ENCODE data around the gene GABARAPL2. TPM values are rescaled to one million over a fixed set of nuclear protein-coding genes. Genes with fewer than 3 reads are reported as not detected.
"Not testable (repeated sequence)": the region's sequence is repeated elsewhere in the genome, so short reads cannot be mapped to it uniquely, and the experiment has no call there.

Gene GABARAPL2
- total and polyA plus RNA-seq, 2 donors = 103 to 223 TPM

DNA sequence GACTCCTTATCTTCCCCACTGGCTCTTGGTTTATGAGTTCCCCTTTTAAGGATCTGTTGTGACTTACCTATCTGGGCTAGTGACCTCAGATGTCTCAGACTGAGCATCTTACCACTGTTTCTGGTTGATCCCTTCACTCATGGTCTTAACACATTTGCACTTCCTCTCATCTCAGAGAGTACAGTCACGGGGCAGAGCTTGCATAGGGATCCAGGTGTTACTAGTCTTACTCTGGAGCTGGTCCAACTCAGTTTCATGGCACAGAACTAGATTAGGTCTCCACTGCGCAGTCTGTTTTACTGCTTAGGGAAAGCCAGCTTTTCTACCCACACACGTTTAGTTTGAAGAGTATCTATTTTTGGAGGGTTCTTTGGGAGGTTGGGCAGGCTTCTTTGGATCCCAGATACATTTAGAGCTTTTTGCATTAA lies 10.2 kb downstream of the GABARAPL2 start:
- Histone ChIP-seq H3K4me1 (ENCODE audit: control insufficient read depth in 2 of 2, insufficient read depth in 2 of 2, low read length in 2 of 2) (no peaks in the 10 kb centered on the region), H3K36me3 (ENCODE audit: control insufficient read depth in 2 of 2, insufficient read depth in 2 of 2, low read length in 1 of 2) (peaks cover 56 to 77% of the 10 kb centered on the region in 2 donors), H3K27ac (ENCODE audit: low read depth in 1 of 2, low read length in 1 of 2) (no peak overlapping the region), H3K27me3 (ENCODE audit: control insufficient read depth in 2 of 2, insufficient read depth in 1 of 2, low read length in 1 of 2) (no peaks in the 10 kb centered on the region), H3K4me3 (ENCODE audit: low read length in 2 of 2) (no peak overlapping the region), H3K9me3 (ENCODE audit: control insufficient read depth in 2 of 2, insufficient read depth in 1 of 2, low read length in 1 of 2) (no peaks in the 10 kb centered on the region)
- WGBS = 90% methylated on average over 3 of the region's 3 CpGs
- no peak for DNase-seq (ENCODE audit: low read depth in 6 of 9, low spot score in 9 of 9)

GRCh38 chr16:75578212-75578611 lies 12.0 kb downstream of the GABARAPL2 start:
- Histone ChIP-seq H3K4me1 (ENCODE audit: control insufficient read depth in 2 of 2, insufficient read depth in 2 of 2, low read length in 2 of 2) (no peaks in the 10 kb centered on the region), H3K9me3 (ENCODE audit: control insufficient read depth in 2 of 2, insufficient read depth in 1 of 2, low read length in 1 of 2) (no peaks in the 10 kb centered on the region), H3K27me3 (ENCODE audit: control insufficient read depth in 2 of 2, insufficient read depth in 1 of 2, low read length in 1 of 2) (no peaks in the 10 kb centered on the region), H3K27ac (ENCODE audit: low read depth in 1 of 2, low read length in 1 of 2) (no peak overlapping the region), H3K4me3 (ENCODE audit: low read length in 2 of 2) (no peak overlapping the region), H3K36me3 (ENCODE audit: control insufficient read depth in 2 of 2, insufficient read depth in 2 of 2, low read length in 1 of 2) (peaks cover 43 to 61% of the 10 kb centered on the region in 2 donors)
- no peak for DNase-seq (ENCODE audit: low read depth in 6 of 9, low spot score in 9 of 9)
- 99% methylated on average over 7 of the region's 7 CpGs for WGBS

GRCh38 chr16:75578725-75579124 lies 12.5 kb downstream of the GABARAPL2 start:
- Histone ChIP-seq H3K27me3 (ENCODE audit: control insufficient read depth in 2 of 2, insufficient read depth in 1 of 2, low read length in 1 of 2) (no peaks in the 10 kb centered on the region), H3K4me3 (ENCODE audit: low read length in 2 of 2) (no peak overlapping the region), H3K9me3 (ENCODE audit: control insufficient read depth in 2 of 2, insufficient read depth in 1 of 2, low read length in 1 of 2) (no peaks in the 10 kb centered on the region), H3K36me3 (ENCODE audit: control insufficient read depth in 2 of 2, insufficient read depth in 2 of 2, low read length in 1 of 2) (peaks cover 38 to 56% of the 10 kb centered on the region in 2 donors), H3K4me1 (ENCODE audit: control insufficient read depth in 2 of 2, insufficient read depth in 2 of 2, low read length in 2 of 2) (no peaks in the 10 kb centered on the region), H3K27ac (ENCODE audit: low read depth in 1 of 2, low read length in 1 of 2) (no peak overlapping the region)
- DNase-seq (ENCODE audit: low read depth in 6 of 9, low spot score in 9 of 9) = no peak
- WGBS = 97% methylated on average over 2 of the region's 2 CpGs

GRCh38 chr16:75579281-75579834 lies 13.2 kb downstream of the GABARAPL2 start:
- DNase-seq (ENCODE audit: low read depth in 6 of 9, low spot score in 9 of 9) = no peak
- no peaks in the 10 kb centered on the region for H3K9me3 ChIP-seq (ENCODE audit: control insufficient read depth in 2 of 2, insufficient read depth in 1 of 2, low read length in 1 of 2)
- 64% methylated on average over 7 of the region's 7 CpGs for WGBS
- H3K27ac ChIP-seq (ENCODE audit: low read depth in 1 of 2, low read length in 1 of 2) = no peak overlapping the region
- H3K36me3 ChIP-seq (ENCODE audit: control insufficient read depth in 2 of 2, insufficient read depth in 2 of 2, low read length in 1 of 2) = peaks cover 31 to 50% of the 10 kb centered on the region in 2 donors
- no peaks in the 10 kb centered on the region for H3K27me3 ChIP-seq (ENCODE audit: control insufficient read depth in 2 of 2, insufficient read depth in 1 of 2, low read length in 1 of 2)
- H3K4me1 ChIP-seq (ENCODE audit: control insufficient read depth in 2 of 2, insufficient read depth in 2 of 2, low read length in 2 of 2) = no peaks in the 10 kb centered on the region
- no peak overlapping the region for H3K4me3 ChIP-seq (ENCODE audit: low read length in 2 of 2)

DNA sequence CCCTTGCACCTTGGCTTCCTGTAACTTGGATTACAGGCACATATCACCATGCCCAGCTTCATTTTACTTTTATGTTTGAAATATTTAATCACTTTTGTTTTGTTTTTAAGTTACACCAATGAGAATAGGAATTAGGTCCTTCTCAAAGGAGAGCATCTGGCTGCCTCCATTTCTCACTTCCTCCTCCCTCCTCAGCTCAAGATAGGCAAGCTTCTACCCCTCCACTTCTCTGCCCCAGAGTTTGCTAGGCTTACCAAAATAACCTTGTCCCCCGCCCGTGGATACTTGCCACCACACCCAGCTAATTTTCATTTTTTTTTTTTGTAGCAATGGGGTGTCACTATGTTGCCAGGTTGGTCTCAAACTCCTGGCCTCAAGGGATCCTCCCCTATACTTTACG lies 17.9 kb downstream of the GABARAPL2 start:
- peaks cover 4 to 11% of the 10 kb centered on the region in 2 donors for H3K36me3 ChIP-seq (ENCODE audit: control insufficient read depth in 2 of 2, insufficient read depth in 2 of 2, low read length in 1 of 2)
- no peaks in the 10 kb centered on the region for H3K27me3 ChIP-seq (ENCODE audit: control insufficient read depth in 2 of 2, insufficient read depth in 1 of 2, low read length in 1 of 2)
- no peak overlapping the region for H3K27ac ChIP-seq (ENCODE audit: low read depth in 1 of 2, low read length in 1 of 2)
- no peak for DNase-seq (ENCODE audit: low read depth in 6 of 9, low spot score in 9 of 9)
- H3K9me3 ChIP-seq (ENCODE audit: control insufficient read depth in 2 of 2, insufficient read depth in 1 of 2, low read length in 1 of 2) = no peaks in the 10 kb centered on the region
- H3K4me3 ChIP-seq (ENCODE audit: low read length in 2 of 2) = no peak overlapping the region
- no peaks in the 10 kb centered on the region for H3K4me1 ChIP-seq (ENCODE audit: control insufficient read depth in 2 of 2, insufficient read depth in 2 of 2, low read length in 2 of 2)
- WGBS = 93% methylated on average over 3 of the region's 3 CpGs

GRCh38 chr16:75588716-75589115 lies 22.5 kb downstream of the GABARAPL2 start:
- peaks cover 0 to 4% of the 10 kb centered on the region in 2 donors for H3K36me3 ChIP-seq (ENCODE audit: control insufficient read depth in 2 of 2, insufficient read depth in 2 of 2, low read length in 1 of 2)
- H3K4me3 ChIP-seq (ENCODE audit: low read length in 2 of 2) = no peak overlapping the region
- H3K4me1 ChIP-seq (ENCODE audit: control insufficient read depth in 2 of 2, insufficient read depth in 2 of 2, low read length in 2 of 2) = no peaks in the 10 kb centered on the region
- H3K27ac ChIP-seq (ENCODE audit: low read depth in 1 of 2, low read length in 1 of 2) = no peak overlapping the region
- no peaks in the 10 kb centered on the region for H3K9me3 ChIP-seq (ENCODE audit: control insufficient read depth in 2 of 2, insufficient read depth in 1 of 2, low read length in 1 of 2)
- DNase-seq (ENCODE audit: low read depth in 6 of 9, low spot score in 9 of 9) = no peak
- WGBS = 98% methylated on average over 4 of the region's 4 CpGs
- H3K27me3 ChIP-seq (ENCODE audit: control insufficient read depth in 2 of 2, insufficient read depth in 1 of 2, low read length in 1 of 2) = no peaks in the 10 kb centered on the region

DNA sequence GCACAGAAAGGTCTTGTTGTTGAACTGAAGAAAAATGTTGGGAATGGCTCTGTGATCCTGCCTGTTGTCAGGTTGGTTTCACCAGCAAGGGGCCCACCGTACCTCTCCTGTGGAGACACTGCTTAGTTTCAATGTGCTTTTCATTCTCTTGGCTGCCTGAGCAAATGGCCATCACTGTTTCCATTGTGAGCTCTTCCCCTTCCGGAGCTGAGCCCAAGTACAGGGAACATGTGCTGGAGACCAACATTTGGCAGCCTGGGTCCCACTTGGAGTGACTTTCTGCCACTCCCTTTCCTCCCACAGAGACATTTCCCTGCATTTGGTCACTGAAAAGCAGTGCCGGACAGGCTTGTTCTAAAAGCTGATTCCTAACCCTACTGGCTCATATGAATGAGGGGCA lies 23.1 kb downstream of the GABARAPL2 start:
- 97% methylated on average over 3 of the region's 3 CpGs for WGBS
- no peaks in the 10 kb centered on the region for H3K27me3 ChIP-seq (ENCODE audit: control insufficient read depth in 2 of 2, insufficient read depth in 1 of 2, low read length in 1 of 2)
- H3K27ac ChIP-seq (ENCODE audit: low read depth in 1 of 2, low read length in 1 of 2) = no peak overlapping the region
- H3K4me1 ChIP-seq (ENCODE audit: control insufficient read depth in 2 of 2, insufficient read depth in 2 of 2, low read length in 2 of 2) = peaks cover 0 to 3% of the 10 kb centered on the region in 2 donors
- H3K9me3 ChIP-seq (ENCODE audit: control insufficient read depth in 2 of 2, insufficient read depth in 1 of 2, low read length in 1 of 2) = no peaks in the 10 kb centered on the region
- no peak for DNase-seq (ENCODE audit: low read depth in 6 of 9, low spot score in 9 of 9)
- H3K36me3 ChIP-seq (ENCODE audit: control insufficient read depth in 2 of 2, insufficient read depth in 2 of 2, low read length in 1 of 2) = peaks cover 4 to 5% of the 10 kb centered on the region in 2 donors
- no peak overlapping the region for H3K4me3 ChIP-seq (ENCODE audit: low read length in 2 of 2)

GRCh38 chr16:75590920-75591843 lies 25.0 kb downstream of the GABARAPL2 start:
- Histone ChIP-seq H3K27me3 (ENCODE audit: control insufficient read depth in 2 of 2, insufficient read depth in 1 of 2, low read length in 1 of 2) (no peaks in the 10 kb centered on the region), H3K36me3 (ENCODE audit: control insufficient read depth in 2 of 2, insufficient read depth in 2 of 2, low read length in 1 of 2) (peaks cover 4 to 8% of the 10 kb centered on the region in 2 donors), H3K9me3 (ENCODE audit: control insufficient read depth in 2 of 2, insufficient read depth in 1 of 2, low read length in 1 of 2) (no peaks in the 10 kb centered on the region), H3K4me1 (ENCODE audit: control insufficient read depth in 2 of 2, insufficient read depth in 2 of 2, low read length in 2 of 2) (peaks cover 0 to 5% of the 10 kb centered on the region in 2 donors), H3K27ac (ENCODE audit: low read depth in 1 of 2, low read length in 1 of 2) (peak overlapping the region in 1 of 2 donors; percentile 41), H3K4me3 (ENCODE audit: low read length in 2 of 2) (no peak overlapping the region)
- no peak for DNase-seq (ENCODE audit: low read depth in 6 of 9, low spot score in 9 of 9)
- 96% methylated on average over 8 of the region's 8 CpGs for WGBS

DNA sequence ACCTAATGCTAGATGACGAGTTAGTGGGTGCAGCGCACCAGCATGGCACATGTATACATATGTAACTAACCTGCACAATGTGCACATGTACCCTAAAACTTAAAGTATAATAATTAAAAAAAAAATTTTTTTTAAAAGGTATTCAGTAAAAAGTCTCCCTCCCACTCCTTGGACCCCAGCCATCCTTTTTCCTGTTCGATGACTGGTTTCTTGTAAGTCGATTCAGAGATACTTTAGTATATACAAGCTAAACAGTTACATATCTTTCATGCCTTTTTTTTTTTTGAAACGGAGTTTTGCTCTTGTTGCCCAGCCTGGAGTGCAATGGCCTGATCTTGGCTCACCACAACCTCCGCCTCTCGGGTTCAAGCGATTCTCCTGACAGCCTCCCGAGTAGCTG lies 25.7 kb downstream of the GABARAPL2 start:
- peaks cover 1 to 10% of the 10 kb centered on the region in 2 donors for H3K36me3 ChIP-seq (ENCODE audit: control insufficient read depth in 2 of 2, insufficient read depth in 2 of 2, low read length in 1 of 2)
- not testable (repeated sequence) for H3K27ac ChIP-seq (ENCODE audit: low read depth in 1 of 2, low read length in 1 of 2); DNase-seq (ENCODE audit: low read depth in 6 of 9, low spot score in 9 of 9); H3K9me3 ChIP-seq (ENCODE audit: control insufficient read depth in 2 of 2, insufficient read depth in 1 of 2, low read length in 1 of 2); H3K4me3 ChIP-seq (ENCODE audit: low read length in 2 of 2); H3K27me3 ChIP-seq (ENCODE audit: control insufficient read depth in 2 of 2, insufficient read depth in 1 of 2, low read length in 1 of 2); H3K4me1 ChIP-seq (ENCODE audit: control insufficient read depth in 2 of 2, insufficient read depth in 2 of 2, low read length in 2 of 2)
- WGBS = 93% methylated on average over 7 of the region's 9 CpGs

Measured in thymus (tissue), 11 donors.